Trophoblast cell (in vitro differentiated cells and primary cell): ENCODE results near the gene PAK1.
A peak's percentile ranks its signal among the peaks of the same experiment; 100 is the strongest.
"Not testable (repeated sequence)": the region's sequence is repeated elsewhere in the genome, so short reads cannot be mapped to it uniquely, and the experiment has no call there.

Source experiments
- DNase-seq, 2 donors: peaks; one replicate each; pipeline ENCODE4 v3.0.0-alpha.2; 2016
- H2AFZ ChIP-seq: 2 replicates; pipeline ENCODE4 v1.6.1; 2013; ENCODE audit warnings: low read length, moderate library complexity, mild to moderate bottlenecking; ENCODE audit not compliant: insufficient read depth, poor library complexity
- H2AK5ac ChIP-seq: 2 replicates; pipeline ENCODE4 v1.6.1; 2013; ENCODE audit warnings: mild to moderate bottlenecking, low read length
- H2BK120ac ChIP-seq: 2 replicates; pipeline ENCODE4 v1.6.1; 2013; ENCODE audit warnings: low read length, mild to moderate bottlenecking, moderate library complexity; ENCODE audit not compliant: insufficient read depth, poor library complexity
- H2BK12ac ChIP-seq: 2 replicates; pipeline ENCODE4 v1.6.1; 2013; ENCODE audit warnings: mild to moderate bottlenecking, low read length, moderate library complexity
- H2BK5ac ChIP-seq: 2 replicates; pipeline ENCODE4 v1.6.1; 2013; ENCODE audit warnings: low read length, low read depth, moderate library complexity, mild to moderate bottlenecking; ENCODE audit not compliant: poor library complexity
- H3K14ac ChIP-seq: 2 replicates; pipeline ENCODE4 v1.6.1; 2013; ENCODE audit warnings: mild to moderate bottlenecking, low read length
- H3K18ac ChIP-seq: 2 replicates; pipeline ENCODE4 v1.6.1; 2013; ENCODE audit warnings: mild to moderate bottlenecking, low read length
- H3K23ac ChIP-seq: 2 replicates; pipeline ENCODE4 v1.6.1; 2013; ENCODE audit warnings: low read length
- H3K27ac ChIP-seq: 2 replicates; pipeline ENCODE4 v1.5.1; 2013; ENCODE audit warnings: low read depth, mild to moderate bottlenecking, inconsistent platforms, low read length, moderate library complexity
- H3K27me3 ChIP-seq: 2 replicates; pipeline ENCODE4 v1.6.1; 2013; ENCODE audit warnings: inconsistent platforms, mild to moderate bottlenecking, low read length, moderate library complexity; ENCODE audit not compliant: insufficient read depth
- H3K36me3 ChIP-seq, 2 experiments: 1 replicate in 1 of 2; 2 replicates in 1 of 2; pipeline ENCODE4 v1.6.1; 2013; ENCODE audit warnings: low read length in 2 of 2, mild to moderate bottlenecking in 2 of 2, moderate library complexity in 1 of 2; ENCODE audit not compliant: insufficient read depth in 2 of 2, control insufficient read depth in 1 of 2
- H3K4ac ChIP-seq: 2 replicates; pipeline ENCODE4 v1.6.1; 2013; ENCODE audit warnings: low read depth, mild to moderate bottlenecking, low read length, moderate library complexity
- H3K4me1 ChIP-seq, 2 experiments: 1 replicate in 1 of 2; 2 replicates in 1 of 2; pipeline ENCODE4 v1.6.1; 2013; ENCODE audit warnings: low read length in 2 of 2, mild to moderate bottlenecking in 2 of 2, moderate library complexity in 1 of 2; ENCODE audit not compliant: insufficient read depth in 2 of 2, control insufficient read depth in 1 of 2
- H3K4me2 ChIP-seq: 2 replicates; pipeline ENCODE4 v1.6.1; 2013; ENCODE audit warnings: inconsistent platforms, mild to moderate bottlenecking, low read length, moderate library complexity
- H3K4me3 ChIP-seq: 2 replicates; pipeline ENCODE4 v1.5.1; 2013; ENCODE audit warnings: mild to moderate bottlenecking, low read depth, low read length, inconsistent platforms
- H3K79me1 ChIP-seq: one replicate; pipeline ENCODE4 v1.6.1; 2013; ENCODE audit warnings: low read length
- H3K79me2 ChIP-seq: 2 replicates; pipeline ENCODE4 v1.6.1; 2013; ENCODE audit warnings: low read length, mild to moderate bottlenecking; ENCODE audit not compliant: control insufficient read depth, insufficient read depth, poor library complexity
- H3K9ac ChIP-seq: 2 replicates; pipeline ENCODE4 v1.6.1; 2013; ENCODE audit warnings: mild to moderate bottlenecking, low read length
- H3K9me3 ChIP-seq: 2 replicates; pipeline ENCODE4 v1.6.1; 2013; ENCODE audit warnings: low read depth, mild to moderate bottlenecking, control low read depth, inconsistent platforms, low read length; ENCODE audit not compliant: insufficient read depth
- H4K12ac ChIP-seq: 2 replicates; pipeline ENCODE4 v1.6.1; 2013; ENCODE audit warnings: low read depth, mild to moderate bottlenecking, low read length, moderate library complexity
- H4K8ac ChIP-seq: 2 replicates; pipeline ENCODE4 v1.6.1; 2013; ENCODE audit warnings: low read depth, mild to moderate bottlenecking, low read length, moderate library complexity
- H4K91ac ChIP-seq: one replicate; pipeline ENCODE4 v1.6.1; 2013; ENCODE audit warnings: low read depth, mild to moderate bottlenecking, low read length, moderate library complexity
- WGBS: extraction: QIAGEN DNeasy Blood & Tissue Kit; methylation state at CpG from one replicate; pipeline ENCODE4 v1.1.7; 2013; ENCODE audit warnings: missing lambda C conversion rate; ENCODE audit not compliant: insufficient read length, insufficient coverage; ENCODE audit errors: extremely low coverage; 5-methylcytosine and 5-hydroxymethylcytosine counted together

PAK1 gene

GRCh38 chr11:77302752-77303151 is 171.1 kb downstream of the PAK1 start:
- WGBS, result no CpG with 5 or more reads among the region's 3 CpGs
- H3K9ac ChIP-seq, result no peak overlapping the region
- H3K27me3 ChIP-seq, result no peaks in the 10 kb centered on the region
- no peaks in the 10 kb centered on the region for H3K79me2 ChIP-seq
- no peak overlapping the region for H3K27ac ChIP-seq
- no peak overlapping the region for H3K4me3 ChIP-seq
- no peak overlapping the region for H3K4ac ChIP-seq
- no peak overlapping the region for H3K18ac ChIP-seq
- H4K91ac ChIP-seq, result no peak overlapping the region
- H2AK5ac ChIP-seq, result no peak overlapping the region
- no peak overlapping the region for H3K23ac ChIP-seq
- H3K4me1 ChIP-seq, result no peaks in the 10 kb centered on the region
- H3K9me3 ChIP-seq, result no peaks in the 10 kb centered on the region
- H2BK120ac ChIP-seq, result no peak overlapping the region
- H4K8ac ChIP-seq, result no peak overlapping the region
- H3K4me2 ChIP-seq, result no peak overlapping the region
- H3K79me1 ChIP-seq, result no peaks in the 10 kb centered on the region
- H2AFZ ChIP-seq, result no peak overlapping the region
- no peak overlapping the region for H3K14ac ChIP-seq
- H2BK12ac ChIP-seq, result no peak overlapping the region
- H3K36me3 ChIP-seq, result no peaks in the 10 kb centered on the region
- H2BK5ac ChIP-seq, result no peak overlapping the region
- no peak overlapping the region for H4K12ac ChIP-seq
- no peak for DNase-seq

- no peak within 1 kb of the TSS for H3K14ac ChIP-seq
- H3K79me2 ChIP-seq, result no peaks in the 10 kb centered on the region
- H3K4ac ChIP-seq, result no peak within 1 kb of the TSS
- no peak within 1 kb of the TSS for H4K91ac ChIP-seq
- no peak within 1 kb of the TSS for H3K18ac ChIP-seq
- H2BK12ac ChIP-seq, result no peak within 1 kb of the TSS
- H3K4me3 ChIP-seq, result no peak within 1 kb of the TSS
- H3K4me2 ChIP-seq, result no peak within 1 kb of the TSS
- no peak within 1 kb of the TSS for H4K12ac ChIP-seq
- WGBS, result no CpG with 5 or more reads among the region's 15 CpGs
- no peak within 1 kb of the TSS for H2AK5ac ChIP-seq
- no peak within 1 kb of the TSS for H4K8ac ChIP-seq
- H3K27me3 ChIP-seq, result no peaks in the 10 kb centered on the region
- no peak within 1 kb of the TSS for H3K23ac ChIP-seq
- H3K27ac ChIP-seq, result no peak within 1 kb of the TSS
- H3K9me3 ChIP-seq, result no peaks in the 10 kb centered on the region
- H3K36me3 ChIP-seq, result no peaks in the 10 kb centered on the region
- no peak within 1 kb of the TSS for H2AFZ ChIP-seq
- H2BK5ac ChIP-seq, result no peak within 1 kb of the TSS
- no peak for DNase-seq
- no peaks in the 10 kb centered on the region for H3K4me1 ChIP-seq
- no peak within 1 kb of the TSS for H2BK120ac ChIP-seq
- H3K9ac ChIP-seq, result no peak within 1 kb of the TSS
- no peaks in the 10 kb centered on the region for H3K79me1 ChIP-seq
Measured at GRCh38 chr11:77301510-77301909, 172.4 kb downstream of the PAK1 start, which contains the start of gene GDPD4. Gene GDPD4 (minus strand): TSS chr11:77301686. CDS start chr11:77285137, 16,549 bp downstream.

- no peaks in the 10 kb centered on the region for H3K27me3 ChIP-seq
- no peak overlapping the region for H4K91ac ChIP-seq
- H3K23ac ChIP-seq, result no peak overlapping the region
- no peak overlapping the region for H2BK120ac ChIP-seq
- no peaks in the 10 kb centered on the region for H3K9me3 ChIP-seq
- no peak overlapping the region for H3K14ac ChIP-seq
- no peak overlapping the region for H3K9ac ChIP-seq
- no CpG with 5 or more reads among the region's 5 CpGs for WGBS
- no peaks in the 10 kb centered on the region for H3K4me1 ChIP-seq
- no peak overlapping the region for H3K4me2 ChIP-seq
- H2AK5ac ChIP-seq, result no peak overlapping the region
- H3K79me2 ChIP-seq, result no peaks in the 10 kb centered on the region
- H3K79me1 ChIP-seq, result no peaks in the 10 kb centered on the region
- no peak overlapping the region for H3K27ac ChIP-seq
- H3K36me3 ChIP-seq, result no peaks in the 10 kb centered on the region
- no peak overlapping the region for H4K12ac ChIP-seq
- no peak overlapping the region for H3K4me3 ChIP-seq
- no peak for DNase-seq
- H2BK5ac ChIP-seq, result no peak overlapping the region
- no peak overlapping the region for H2BK12ac ChIP-seq
- H3K4ac ChIP-seq, result no peak overlapping the region
- H4K8ac ChIP-seq, result no peak overlapping the region
- H3K18ac ChIP-seq, result no peak overlapping the region
- no peak overlapping the region for H2AFZ ChIP-seq
Measured at GRCh38 chr11:77300695-77301094, 173.2 kb downstream of the PAK1 start.

GRCh38 chr11:77300028-77300427 is 173.9 kb downstream of the PAK1 start:
- H3K14ac ChIP-seq, H4K12ac ChIP-seq, H3K36me3 ChIP-seq, H3K9ac ChIP-seq, H2BK120ac ChIP-seq, H3K27ac ChIP-seq, H2AK5ac ChIP-seq, H4K8ac ChIP-seq, H3K4ac ChIP-seq, H3K4me1 ChIP-seq, H3K18ac ChIP-seq, H3K9me3 ChIP-seq, H3K23ac ChIP-seq, H2AFZ ChIP-seq, H2BK12ac ChIP-seq, H3K79me2 ChIP-seq, H3K4me3 ChIP-seq, H3K79me1 ChIP-seq, H3K4me2 ChIP-seq, H3K27me3 ChIP-seq, H4K91ac ChIP-seq, H2BK5ac ChIP-seq: not testable (repeated sequence)
- peak; percentile 27 to 42 for DNase-seq
- WGBS, result no CpG with 5 or more reads among the region's 6 CpGs
